Left lung (tissue), 10 donors: ENCODE measurements around the gene USP31. TPM values are rescaled to one million over a fixed set of nuclear protein-coding genes. Genes with fewer than 3 reads are reported as not detected.

ENCODE experiments used
- ATAC-seq: fragments of 200-7000 bp; cut with Tn5 transposase; one replicate; pipeline ENCODE4 v1.9.1; 2020; ENCODE audit warnings: moderate library complexity
- DNase-seq, 4 donors: peaks; one replicate each; pipeline ENCODE4 v3.0.0-alpha.2; 2013 to 2020
- H3K27ac ChIP-seq, 2 donors: fragments of 200-600 bp; sonication (generic) in 1 of 2; one replicate each; pipeline versions ENCODE4 v1.5.0 to v1.8.0; 2020 to 2021
- H3K27me3 ChIP-seq, 2 donors: fragments of 200-600 bp; sonication (generic) in 1 of 2; one replicate each; pipeline versions ENCODE4 v1.5.0 to v1.8.0; 2020 to 2021
- H3K36me3 ChIP-seq, 2 donors: fragments of 200-600 bp; sonication (generic) in 1 of 2; one replicate each; pipeline versions ENCODE4 v1.5.0 to v1.8.0; 2020 to 2021
- H3K4me1 ChIP-seq, 2 donors: fragments of 200-600 bp; one replicate each; pipeline ENCODE4 v1.8.0; 2021
- H3K4me3 ChIP-seq, 2 donors: fragments of 200-600 bp; sonication (generic) in 1 of 2; one replicate each; pipeline versions ENCODE4 v1.5.0 to v1.8.0; 2020 to 2021; ENCODE audit warnings: mild to moderate bottlenecking in 1 of 2
- H3K9me3 ChIP-seq, 2 donors: fragments of 200-600 bp; sonication (generic) in 1 of 2; one replicate each; pipeline versions ENCODE4 v1.5.0 to v1.8.0; 2020 to 2021
- intact Hi-C, 2 donors: fragments of 100-400 bp; cut with DNase I; formaldehyde crosslinking; loops; one replicate each; pipeline versions ENCODE4 v1.11.2 to v1.14.2; 2022
- polyA plus RNA-seq, 6 donors: library from polyadenylated mRNA; unstranded; fragments of 120-200 nt; gene quantifications; one replicate each; pipeline ENCODE4 v1.2.1, GENCODE V29; 2013; ENCODE audit not compliant: insufficient read length in 6 of 6
- total RNA-seq, 2 donors: library from RNA; stranded (reverse); fragmentation: NEBNext Ultra II Directional; extraction: Animal tissue kit (Norgen Biotek cat#: 25700); gene quantifications; one replicate each; pipeline ENCODE4 v1.2.1, GENCODE V29; 2021
- TF ChIP-seq, protein P1 (sequence below), 2 donors: fragments of 200-600 bp; sonication (generic) in 1 of 2; IDR thresholded peaks; one replicate each; pipeline versions ENCODE4 v1.5.0 to v1.8.0; 2021; ENCODE audit warnings: antibody characterized with exemption in 2 of 2
- donor health status: DM: no; HTN: yes; CAD: no.
- donor health status: DM: no; HTN: no; CAD: no.

Gene USP31
- total and polyA plus RNA-seq, 8 donors = 8.7 to 17.7 (median 9.8) TPM

DNA sequence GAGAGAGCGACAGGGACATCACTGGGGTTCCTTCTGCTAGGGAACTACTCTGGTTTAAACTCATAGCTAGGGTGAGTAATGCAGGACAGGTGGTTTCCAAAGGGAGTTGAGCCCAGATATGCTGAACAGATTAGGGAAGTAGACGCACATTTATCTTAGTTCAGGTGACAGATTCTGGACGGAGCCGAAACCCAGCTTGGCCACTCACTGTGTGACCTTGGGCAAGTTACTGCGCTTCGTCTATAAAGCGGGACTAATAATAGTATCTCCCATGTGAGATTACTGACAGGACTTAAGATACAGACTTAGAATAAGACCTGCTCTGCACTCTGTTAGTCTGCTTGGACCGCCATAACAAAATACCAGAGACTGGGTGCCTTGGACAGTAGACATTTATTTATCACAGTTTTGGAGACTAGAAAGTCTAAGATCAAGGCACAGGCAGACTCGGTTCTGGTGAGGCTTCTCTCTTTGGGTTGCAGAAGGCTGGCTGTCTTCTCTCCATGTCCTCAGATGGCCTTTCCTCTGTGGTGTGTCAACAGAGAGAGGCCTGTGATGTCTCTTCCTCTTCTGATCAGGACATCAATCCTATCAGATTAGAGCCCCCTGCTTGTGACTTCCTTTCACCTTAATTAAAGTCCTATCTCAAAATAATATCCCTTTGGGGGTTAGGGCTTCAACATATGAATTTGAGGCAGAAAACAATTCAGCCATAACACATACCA lies 45.4 kb upstream of the USP31 start:
- Histone ChIP-seq H3K4me3 (no peak overlapping the region), H3K27me3 (no peaks in the 10 kb centered on the region), H3K27ac (no peak overlapping the region), H3K36me3 (no peaks in the 10 kb centered on the region), H3K9me3 (no peaks in the 10 kb centered on the region), H3K4me1 (peaks cover 0 to 11% of the 10 kb centered on the region in 2 donors)
- intact Hi-C loops = no loop called here
- DNase-seq (no peak), ATAC-seq (no peak)
- TF ChIP-seq, protein P1, sequence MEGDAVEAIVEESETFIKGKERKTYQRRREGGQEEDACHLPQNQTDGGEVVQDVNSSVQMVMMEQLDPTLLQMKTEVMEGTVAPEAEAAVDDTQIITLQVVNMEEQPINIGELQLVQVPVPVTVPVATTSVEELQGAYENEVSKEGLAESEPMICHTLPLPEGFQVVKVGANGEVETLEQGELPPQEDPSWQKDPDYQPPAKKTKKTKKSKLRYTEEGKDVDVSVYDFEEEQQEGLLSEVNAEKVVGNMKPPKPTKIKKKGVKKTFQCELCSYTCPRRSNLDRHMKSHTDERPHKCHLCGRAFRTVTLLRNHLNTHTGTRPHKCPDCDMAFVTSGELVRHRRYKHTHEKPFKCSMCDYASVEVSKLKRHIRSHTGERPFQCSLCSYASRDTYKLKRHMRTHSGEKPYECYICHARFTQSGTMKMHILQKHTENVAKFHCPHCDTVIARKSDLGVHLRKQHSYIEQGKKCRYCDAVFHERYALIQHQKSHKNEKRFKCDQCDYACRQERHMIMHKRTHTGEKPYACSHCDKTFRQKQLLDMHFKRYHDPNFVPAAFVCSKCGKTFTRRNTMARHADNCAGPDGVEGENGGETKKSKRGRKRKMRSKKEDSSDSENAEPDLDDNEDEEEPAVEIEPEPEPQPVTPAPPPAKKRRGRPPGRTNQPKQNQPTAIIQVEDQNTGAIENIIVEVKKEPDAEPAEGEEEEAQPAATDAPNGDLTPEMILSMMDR (IDR thresholded peaks at IDR 0.05) = no peak

DNA sequence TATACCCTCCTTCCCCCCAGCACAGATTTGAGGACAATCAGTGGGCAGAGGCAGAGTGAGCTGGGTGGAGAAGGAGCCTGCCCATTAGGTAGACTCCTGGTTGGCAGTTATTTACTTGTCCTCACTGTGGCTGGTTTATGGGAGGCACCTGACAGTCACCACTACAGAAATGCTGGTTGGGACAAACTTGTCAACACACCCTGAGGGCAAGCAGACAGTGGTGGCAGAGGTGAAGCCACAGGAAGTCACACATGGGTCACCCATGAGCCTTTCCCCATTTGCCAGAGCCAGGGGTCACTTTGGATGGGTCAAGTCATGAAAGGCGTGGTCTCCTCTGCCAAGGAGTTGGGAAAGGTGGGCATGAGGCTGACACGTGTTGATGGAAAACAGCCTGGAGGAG lies 39.7 kb upstream of the USP31 start:
- DNase-seq = no peak
- H3K9me3 ChIP-seq = no peaks in the 10 kb centered on the region
- H3K27ac ChIP-seq = no peak overlapping the region
- H3K36me3 ChIP-seq = no peaks in the 10 kb centered on the region
- no peak overlapping the region for H3K4me3 ChIP-seq
- H3K4me1 ChIP-seq = no peaks in the 10 kb centered on the region
- intact Hi-C loops = loop anchor here (10.0 kb wide), 1 partner anchor 246 kb away; no protein-coding TSS in a partner anchor
- no peak for ATAC-seq
- H3K27me3 ChIP-seq = peaks cover 6 to 27% of the 10 kb centered on the region in 2 donors
- TF ChIP-seq, protein P1 (IDR thresholded peaks at IDR 0.05) = no peak

DNA sequence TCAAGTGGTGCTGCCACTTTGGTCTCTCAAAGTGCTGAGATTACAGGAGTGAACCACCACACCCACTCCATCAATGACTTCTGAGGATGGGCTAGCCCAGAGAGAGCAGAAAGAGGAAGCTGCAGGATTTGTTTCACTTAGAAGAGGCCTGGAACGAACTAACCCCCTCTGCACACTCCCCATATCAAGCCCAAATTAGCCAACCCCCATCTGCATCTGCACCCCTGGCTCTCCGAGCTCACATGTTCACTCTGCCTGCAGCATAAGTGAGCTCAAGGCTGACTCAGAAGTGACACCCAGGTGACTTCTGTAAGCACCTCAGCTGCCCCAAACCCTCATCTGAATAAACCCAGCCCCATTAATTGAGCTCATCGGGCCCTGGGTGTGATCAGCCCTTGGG lies 38.1 kb upstream of the USP31 start:
- ATAC-seq (no peak), DNase-seq (no peak)
- intact Hi-C loops = loop anchor here (10.0 kb wide), 1 partner anchor 247 kb away; no protein-coding TSS in a partner anchor
- Histone ChIP-seq H3K4me1 (peaks cover 5 to 8% of the 10 kb centered on the region in 2 donors), H3K36me3 (no peaks in the 10 kb centered on the region), H3K27me3 (peaks cover 20 to 43% of the 10 kb centered on the region in 2 donors), H3K27ac (no peak overlapping the region), H3K4me3 (no peak overlapping the region), H3K9me3 (no peaks in the 10 kb centered on the region)
- TF ChIP-seq, protein P1 (IDR thresholded peaks at IDR 0.05) = no peak

DNA sequence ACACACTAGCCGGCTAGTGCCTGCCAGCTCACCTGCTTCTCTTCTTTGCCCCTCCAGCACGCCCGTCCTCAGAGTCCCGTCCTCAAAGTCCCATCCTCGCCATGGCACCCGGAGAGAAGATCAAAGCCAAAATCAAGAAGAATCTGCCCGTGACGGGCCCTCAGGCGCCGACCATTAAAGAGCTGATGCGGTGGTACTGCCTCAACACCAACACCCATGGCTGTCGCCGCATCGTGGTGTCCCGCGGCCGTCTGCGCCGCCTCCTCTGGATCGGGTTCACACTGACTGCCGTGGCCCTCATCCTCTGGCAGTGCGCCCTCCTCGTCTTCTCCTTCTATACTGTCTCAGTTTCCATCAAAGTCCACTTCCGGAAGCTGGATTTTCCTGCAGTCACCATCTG lies 36.9 kb upstream of the USP31 start:
- Histone ChIP-seq H3K4me3 (no peak overlapping the region), H3K36me3 (no peaks in the 10 kb centered on the region), H3K4me1 (peaks cover 5 to 12% of the 10 kb centered on the region in 2 donors), H3K27ac (no peak overlapping the region), H3K27me3 (peaks cover 20 to 53% of the 10 kb centered on the region in 2 donors), H3K9me3 (no peaks in the 10 kb centered on the region)
- intact Hi-C loops = loop anchor here (10.0 kb wide), 1 partner anchor 249 kb away; no protein-coding TSS in a partner anchor
- DNase-seq (no peak), ATAC-seq (no peak)
- TF ChIP-seq, protein P1 (IDR thresholded peaks at IDR 0.05) = no peak

DNA sequence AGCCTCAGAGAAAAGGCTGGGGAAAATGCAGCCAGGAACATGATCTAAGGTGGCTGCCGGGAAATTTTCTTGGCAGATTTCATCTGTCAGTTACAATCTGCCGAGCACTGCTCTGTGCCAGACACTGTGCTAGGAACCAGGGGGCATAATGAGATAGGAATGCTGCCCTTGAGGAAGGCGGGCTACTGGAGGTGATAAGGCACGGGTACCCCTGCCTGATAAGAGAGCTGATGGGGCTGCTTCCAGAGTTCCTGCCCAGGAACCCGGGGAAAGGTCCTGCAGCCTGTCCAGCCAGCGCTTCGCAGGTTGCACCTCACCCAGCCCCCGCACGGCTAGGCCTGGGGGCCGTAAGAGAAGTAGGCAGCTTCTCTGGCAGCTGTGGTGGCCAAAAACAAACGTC lies 36.4 kb upstream of the USP31 start:
- peaks cover 5 to 12% of the 10 kb centered on the region in 2 donors for H3K4me1 ChIP-seq
- TF ChIP-seq, protein P1 (IDR thresholded peaks at IDR 0.05) = no peak
- no peak for DNase-seq
- H3K27me3 ChIP-seq = peaks cover 20 to 58% of the 10 kb centered on the region in 2 donors
- H3K9me3 ChIP-seq = no peaks in the 10 kb centered on the region
- H3K36me3 ChIP-seq = no peaks in the 10 kb centered on the region
- no peak overlapping the region for H3K27ac ChIP-seq
- ATAC-seq = no peak
- H3K4me3 ChIP-seq = no peak overlapping the region
- intact Hi-C loops = loop anchor here (10.0 kb wide), 1 partner anchor 249 kb away; no protein-coding TSS in a partner anchor
